ENCODE data around the gene ABCG1.

GRCh38 chr21:42282021-42282420, 63.1 kb downstream of the ABCG1 start:
- TF ChIP-seq TAF1 (IDR thresholded peaks at IDR 0.05; ENCODE audit: low read depth), result no peak
- no peak for TF ChIP-seq RAD21 (conservative IDR thresholded peaks at IDR 0.05)
- no peak for TF ChIP-seq MXI1 (conservative IDR thresholded peaks at IDR 0.05; ENCODE audit: poor library complexity, severe bottlenecking)
- TF ChIP-seq CTCF (IDR thresholded peaks at IDR 0.05; ENCODE audit: poor library complexity, severe bottlenecking), result no peak
- no peak for TF ChIP-seq REST (IDR thresholded peaks at IDR 0.05; ENCODE audit: borderline replicate concordance)
